ENCODE measurements around the gene KCND3. TPM values are rescaled to one million over a fixed set of nuclear protein-coding genes. Genes with fewer than 3 reads are reported as not detected.

Gene KCND3
- total RNA-seq, 1 donor from 2014 or later: 0.06 TPM

DNA sequence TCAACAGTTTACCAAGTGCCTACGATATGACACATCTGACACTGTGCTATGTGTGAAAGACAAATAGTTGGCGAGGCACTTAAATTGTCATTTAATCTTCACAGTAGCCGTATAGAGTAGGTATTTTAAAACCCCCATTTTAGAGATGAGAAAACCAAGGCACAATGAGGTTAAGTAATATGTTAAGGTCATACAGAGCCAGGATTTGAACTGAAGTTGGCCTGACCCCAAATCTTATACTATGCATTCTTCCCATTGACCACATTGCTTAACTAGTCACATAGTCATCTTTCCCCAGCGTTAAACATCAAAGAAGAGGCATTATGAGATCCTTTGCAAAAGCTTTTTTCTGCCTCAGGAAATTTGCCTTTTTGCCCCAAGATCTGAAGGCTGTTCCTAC is 254.1 kb downstream of the KCND3 start:
- no peak overlapping the region for H3K27ac Mint-ChIP-seq
- no peak overlapping the region for H3K9ac ChIP-seq
- H3K9me3 Mint-ChIP-seq: no peaks in the 10 kb centered on the region
- H3K27me3 ChIP-seq: peaks cover 10% of the 10 kb centered on the region
- H3K27me3 Mint-ChIP-seq (ENCODE audit: insufficient read depth, low read depth): peaks cover 17% of the 10 kb centered on the region
- H4K20me1 ChIP-seq (ENCODE audit: low read depth): peaks cover 32% of the 10 kb centered on the region
- H3K4me1 ChIP-seq: peaks cover 46% of the 10 kb centered on the region
- no peaks in the 10 kb centered on the region for H3K36me3 Mint-ChIP-seq
- no peak overlapping the region for H3K4me3 ChIP-seq
- no peak overlapping the region for H3K4me3 Mint-ChIP-seq
- no peaks in the 10 kb centered on the region for H3K36me3 ChIP-seq
- DNase-seq (ENCODE audit: low spot score): no peak
- no peak overlapping the region for H3K27ac ChIP-seq
- peaks cover 36% of the 10 kb centered on the region for H3K79me2 ChIP-seq (ENCODE audit: low read depth)
- H3K4me2 ChIP-seq: peak overlapping the region; percentile 93
- TF ChIP-seq CTCF (IDR thresholded peaks at IDR 0.05): no peak
- TF ChIP-seq EZH2phosphoT487 (IDR thresholded peaks at IDR 0.05): no peak
- no peak for TF ChIP-seq EZH2 (IDR thresholded peaks at IDR 0.05)
- H3K9me3 ChIP-seq (ENCODE audit: low read depth): no peaks in the 10 kb centered on the region
- H3K4me1 Mint-ChIP-seq: peaks cover 18% of the 10 kb centered on the region
- peaks cover 58% of the 10 kb centered on the region for H3F3A ChIP-seq (ENCODE audit: low read depth)
- no peak overlapping the region for H2AFZ ChIP-seq (replicated peaks)

DNA sequence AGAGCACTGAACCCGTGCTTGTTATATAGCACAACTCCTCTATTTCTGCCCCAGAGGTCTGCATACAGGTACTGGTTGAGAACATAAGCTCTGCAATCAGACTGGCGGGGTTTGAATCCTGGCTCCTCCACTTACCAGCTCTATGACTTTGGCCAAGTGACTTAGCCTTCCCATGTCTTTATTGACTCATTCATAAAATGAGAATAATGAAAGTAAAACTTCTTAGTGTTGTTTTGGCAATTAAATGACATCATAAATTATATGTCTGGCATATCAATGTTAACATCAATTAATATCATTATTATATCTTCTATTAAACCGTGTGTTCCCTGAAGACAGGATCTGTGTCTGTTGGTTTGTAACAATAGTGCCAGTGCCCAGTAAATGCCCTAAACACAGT is 254.6 kb downstream of the KCND3 start:
- TF ChIP-seq CTCF (IDR thresholded peaks at IDR 0.05) (no peak), EZH2 (IDR thresholded peaks at IDR 0.05) (no peak), EZH2phosphoT487 (IDR thresholded peaks at IDR 0.05) (no peak)
- Histone ChIP-seq H3K79me2 (ENCODE audit: low read depth) (peaks cover 36% of the 10 kb centered on the region), H3K27ac (no peak overlapping the region), H3F3A (ENCODE audit: low read depth) (peaks cover 56% of the 10 kb centered on the region), H3K36me3 (no peaks in the 10 kb centered on the region), H3K4me2 (no peak overlapping the region), H3K9ac (no peak overlapping the region), H3K27me3 (peaks cover 10% of the 10 kb centered on the region), H4K20me1 (ENCODE audit: low read depth) (peaks cover 36% of the 10 kb centered on the region), H3K9me3 (ENCODE audit: low read depth) (no peaks in the 10 kb centered on the region), H3K4me3 (no peak overlapping the region), H2AFZ (replicated peaks) (no peak overlapping the region), H3K4me1 (peaks cover 50% of the 10 kb centered on the region)
- peaks cover 17% of the 10 kb centered on the region for H3K27me3 Mint-ChIP-seq (ENCODE audit: insufficient read depth, low read depth)
- H3K27ac Mint-ChIP-seq: no peak overlapping the region
- H3K9me3 Mint-ChIP-seq: no peaks in the 10 kb centered on the region
- no peak for DNase-seq (ENCODE audit: low spot score)
- peaks cover 20% of the 10 kb centered on the region for H3K4me1 Mint-ChIP-seq
- no peaks in the 10 kb centered on the region for H3K36me3 Mint-ChIP-seq
- H3K4me3 Mint-ChIP-seq: no peak overlapping the region

DNA sequence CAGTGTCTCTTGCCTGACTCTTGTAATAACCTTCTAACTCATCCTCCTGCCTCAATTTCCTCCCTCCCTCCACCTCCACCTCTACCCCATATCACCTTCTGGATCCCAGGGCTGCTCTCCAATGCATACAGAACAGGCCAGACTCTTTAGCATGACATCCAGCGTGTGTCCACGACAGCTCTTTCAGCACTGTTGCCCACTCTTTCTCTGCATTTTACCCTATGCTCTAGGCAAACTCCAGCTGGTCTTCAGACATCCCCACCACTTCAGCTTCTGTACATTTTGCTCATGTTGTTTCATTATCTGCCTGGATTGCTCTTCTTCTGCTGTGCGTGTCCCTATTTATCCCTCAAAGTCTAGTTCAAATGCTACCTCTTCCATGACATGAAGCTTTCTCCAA is 255.0 kb downstream of the KCND3 start:
- H3K27me3 ChIP-seq: peaks cover 10% of the 10 kb centered on the region
- no peak overlapping the region for H3K9ac ChIP-seq
- H3K4me2 ChIP-seq: no peak overlapping the region
- Mint-ChIP-seq H3K36me3 (no peaks in the 10 kb centered on the region), H3K9me3 (no peaks in the 10 kb centered on the region), H3K27me3 (ENCODE audit: insufficient read depth, low read depth) (peaks cover 17% of the 10 kb centered on the region), H3K4me3 (no peak overlapping the region), H3K27ac (no peak overlapping the region), H3K4me1 (peaks cover 21% of the 10 kb centered on the region)
- H3K79me2 ChIP-seq (ENCODE audit: low read depth): peaks cover 36% of the 10 kb centered on the region
- H3K4me3 ChIP-seq: no peak overlapping the region
- H4K20me1 ChIP-seq (ENCODE audit: low read depth): peaks cover 40% of the 10 kb centered on the region
- no peaks in the 10 kb centered on the region for H3K36me3 ChIP-seq
- peaks cover 52% of the 10 kb centered on the region for H3F3A ChIP-seq (ENCODE audit: low read depth)
- no peak overlapping the region for H3K27ac ChIP-seq
- no peaks in the 10 kb centered on the region for H3K9me3 ChIP-seq (ENCODE audit: low read depth)
- DNase-seq (ENCODE audit: low spot score): no peak
- H3K4me1 ChIP-seq: peaks cover 55% of the 10 kb centered on the region
- no peak overlapping the region for H2AFZ ChIP-seq (replicated peaks)
- TF ChIP-seq EZH2phosphoT487 (IDR thresholded peaks at IDR 0.05) (no peak), EZH2 (IDR thresholded peaks at IDR 0.05) (no peak), CTCF (IDR thresholded peaks at IDR 0.05) (no peak)

Data from neural progenitor cell (in vitro differentiated cells).